Ishikawa (cell line): ENCODE results near the gene IL26.

Experiments
- CEBPB ChIP-seq: IDR thresholded peaks from 2 replicates; pipeline ENCODE4 v1.6.1; 2012
- CREB1 ChIP-seq: IDR thresholded peaks from 2 replicates; pipeline ENCODE4 v1.6.1; 2012; ENCODE audit warnings: low read depth
- EGR1 ChIP-seq: IDR thresholded peaks from 2 replicates; pipeline ENCODE4 v1.6.1; 2012
- EP300 ChIP-seq: IDR thresholded peaks from 2 replicates; pipeline ENCODE4 v1.6.1; 2012; ENCODE audit warnings: borderline replicate concordance
- FOXM1 ChIP-seq: IDR thresholded peaks from 2 replicates; pipeline ENCODE4 v1.6.1; 2012; ENCODE audit warnings: low read depth, borderline replicate concordance
- NFIC ChIP-seq: IDR thresholded peaks from 2 replicates; pipeline ENCODE4 v1.6.1; 2012
- RAD21 ChIP-seq: IDR thresholded peaks from 2 replicates; pipeline ENCODE4 v1.6.1; 2012; ENCODE audit warnings: low read depth
- TAF1 ChIP-seq: IDR thresholded peaks from 2 replicates; pipeline ENCODE4 v1.6.1; 2012; ENCODE audit warnings: low read depth, mild to moderate bottlenecking
- TCF12 ChIP-seq: IDR thresholded peaks from 2 replicates; pipeline ENCODE4 v1.6.1; 2012; ENCODE audit warnings: low read depth
- TEAD4 ChIP-seq: IDR thresholded peaks from 2 replicates; pipeline ENCODE4 v1.6.1; 2012
- YY1 ChIP-seq: IDR thresholded peaks from 2 replicates; pipeline ENCODE4 v1.6.1; 2012; ENCODE audit warnings: low read depth
- ZBTB7A ChIP-seq: IDR thresholded peaks from 2 replicates; pipeline ENCODE4 v1.6.1; 2012; ENCODE audit warnings: low read depth
- TF ChIP-seq, protein P1 (sequence below): IDR thresholded peaks from 2 replicates; pipeline ENCODE4 v1.6.1; 2012
- TF ChIP-seq, protein P2 (sequence below): IDR thresholded peaks from 2 replicates; pipeline ENCODE4 v1.6.1; 2012; ENCODE audit warnings: low read depth, mild to moderate bottlenecking
- TF ChIP-seq, protein P3 (sequence below): IDR thresholded peaks from 2 replicates; pipeline ENCODE4 v1.6.1; 2012

The IL26 gene

DNA sequence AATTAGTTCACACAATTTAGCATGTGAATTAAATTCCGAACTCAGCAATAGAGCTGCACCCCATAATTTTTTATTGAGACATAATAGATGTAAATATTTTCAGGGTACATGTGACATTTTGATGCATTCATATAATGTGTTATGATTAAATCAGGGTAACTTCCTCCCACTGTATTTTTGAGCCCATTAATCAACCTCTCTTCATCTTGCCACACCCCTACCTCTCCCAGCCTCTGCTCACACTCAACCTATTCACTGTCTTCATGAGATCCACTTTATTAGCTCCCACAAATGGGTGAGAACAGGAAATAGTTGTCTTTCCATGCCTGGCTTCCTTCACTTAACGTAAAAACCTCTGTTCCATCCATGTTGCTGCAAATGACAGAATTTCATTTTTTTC, 14.7 kb downstream of the IL26 start:
- TF ChIP-seq, protein P1, sequence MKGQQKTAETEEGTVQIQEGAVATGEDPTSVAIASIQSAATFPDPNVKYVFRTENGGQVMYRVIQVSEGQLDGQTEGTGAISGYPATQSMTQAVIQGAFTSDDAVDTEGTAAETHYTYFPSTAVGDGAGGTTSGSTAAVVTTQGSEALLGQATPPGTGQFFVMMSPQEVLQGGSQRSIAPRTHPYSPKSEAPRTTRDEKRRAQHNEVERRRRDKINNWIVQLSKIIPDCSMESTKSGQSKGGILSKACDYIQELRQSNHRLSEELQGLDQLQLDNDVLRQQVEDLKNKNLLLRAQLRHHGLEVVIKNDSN: no peak
- no peak for TF ChIP-seq EGR1
- TF ChIP-seq NFIC: no peak
- no peak for TF ChIP-seq CEBPB
- TF ChIP-seq TCF12: no peak
- TF ChIP-seq RAD21: no peak
- TF ChIP-seq, protein P2, sequence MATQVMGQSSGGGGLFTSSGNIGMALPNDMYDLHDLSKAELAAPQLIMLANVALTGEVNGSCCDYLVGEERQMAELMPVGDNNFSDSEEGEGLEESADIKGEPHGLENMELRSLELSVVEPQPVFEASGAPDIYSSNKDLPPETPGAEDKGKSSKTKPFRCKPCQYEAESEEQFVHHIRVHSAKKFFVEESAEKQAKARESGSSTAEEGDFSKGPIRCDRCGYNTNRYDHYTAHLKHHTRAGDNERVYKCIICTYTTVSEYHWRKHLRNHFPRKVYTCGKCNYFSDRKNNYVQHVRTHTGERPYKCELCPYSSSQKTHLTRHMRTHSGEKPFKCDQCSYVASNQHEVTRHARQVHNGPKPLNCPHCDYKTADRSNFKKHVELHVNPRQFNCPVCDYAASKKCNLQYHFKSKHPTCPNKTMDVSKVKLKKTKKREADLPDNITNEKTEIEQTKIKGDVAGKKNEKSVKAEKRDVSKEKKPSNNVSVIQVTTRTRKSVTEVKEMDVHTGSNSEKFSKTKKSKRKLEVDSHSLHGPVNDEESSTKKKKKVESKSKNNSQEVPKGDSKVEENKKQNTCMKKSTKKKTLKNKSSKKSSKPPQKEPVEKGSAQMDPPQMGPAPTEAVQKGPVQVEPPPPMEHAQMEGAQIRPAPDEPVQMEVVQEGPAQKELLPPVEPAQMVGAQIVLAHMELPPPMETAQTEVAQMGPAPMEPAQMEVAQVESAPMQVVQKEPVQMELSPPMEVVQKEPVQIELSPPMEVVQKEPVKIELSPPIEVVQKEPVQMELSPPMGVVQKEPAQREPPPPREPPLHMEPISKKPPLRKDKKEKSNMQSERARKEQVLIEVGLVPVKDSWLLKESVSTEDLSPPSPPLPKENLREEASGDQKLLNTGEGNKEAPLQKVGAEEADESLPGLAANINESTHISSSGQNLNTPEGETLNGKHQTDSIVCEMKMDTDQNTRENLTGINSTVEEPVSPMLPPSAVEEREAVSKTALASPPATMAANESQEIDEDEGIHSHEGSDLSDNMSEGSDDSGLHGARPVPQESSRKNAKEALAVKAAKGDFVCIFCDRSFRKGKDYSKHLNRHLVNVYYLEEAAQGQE: no peak
- TF ChIP-seq ZBTB7A: no peak
- TF ChIP-seq, protein P3, sequence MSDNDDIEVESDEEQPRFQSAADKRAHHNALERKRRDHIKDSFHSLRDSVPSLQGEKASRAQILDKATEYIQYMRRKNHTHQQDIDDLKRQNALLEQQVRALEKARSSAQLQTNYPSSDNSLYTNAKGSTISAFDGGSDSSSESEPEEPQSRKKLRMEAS: no peak
- no peak for TF ChIP-seq TAF1
- TF ChIP-seq TEAD4: no peak
- no peak for TF ChIP-seq YY1
- no peak for TF ChIP-seq CREB1
- TF ChIP-seq FOXM1: no peak
- TF ChIP-seq EP300: no peak

DNA sequence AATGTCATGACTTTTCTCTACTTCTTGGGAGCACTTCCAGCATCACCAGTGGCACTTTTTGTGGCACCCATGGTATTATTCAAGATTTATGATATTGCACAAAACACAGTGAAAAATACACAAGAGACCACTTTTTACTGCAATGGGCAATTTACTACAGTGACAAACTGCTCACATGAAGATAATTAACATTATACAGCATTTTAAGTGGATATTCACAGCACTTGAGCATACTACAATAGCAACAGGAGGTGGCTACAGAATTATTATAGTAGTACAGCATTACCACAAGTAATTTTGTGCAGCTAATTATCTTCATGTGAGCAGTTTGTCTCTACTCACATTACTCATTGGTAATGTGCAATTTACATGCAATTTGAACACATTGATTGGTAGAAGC, 18.3 kb downstream of the IL26 start:
- TF ChIP-seq EGR1: no peak
- no peak for TF ChIP-seq CREB1
- TF ChIP-seq TAF1: no peak
- TF ChIP-seq EP300: no peak
- TF ChIP-seq FOXM1: no peak
- TF ChIP-seq, protein P3: no peak
- TF ChIP-seq TEAD4: no peak
- no peak for TF ChIP-seq TCF12
- TF ChIP-seq, protein P2: no peak
- TF ChIP-seq ZBTB7A: no peak
- TF ChIP-seq, protein P1: no peak
- TF ChIP-seq YY1: no peak

DNA sequence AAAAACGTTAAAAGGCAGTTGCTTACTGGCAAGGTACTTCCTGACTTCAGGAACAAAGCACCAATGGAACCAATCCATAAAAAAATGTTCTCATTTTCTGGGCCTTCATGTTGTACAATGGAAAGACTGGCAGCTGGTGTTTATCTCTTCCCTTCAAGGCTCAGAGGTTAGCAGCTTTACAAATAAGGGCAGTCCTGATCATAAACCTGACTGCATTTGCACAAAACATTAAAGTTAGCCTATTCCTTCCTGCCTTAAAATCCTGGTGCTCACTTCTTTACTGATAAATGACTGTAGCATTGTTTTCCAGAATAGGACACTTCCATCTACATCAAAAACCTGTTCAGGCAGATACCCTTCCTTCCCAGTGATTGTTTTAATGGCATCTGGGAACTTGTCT, 19.2 kb downstream of the IL26 start:
- no peak for TF ChIP-seq EGR1
- TF ChIP-seq, protein P1: no peak
- no peak for TF ChIP-seq CEBPB
- TF ChIP-seq TEAD4: no peak
- TF ChIP-seq, protein P3: no peak
- TF ChIP-seq TCF12: no peak
- TF ChIP-seq CREB1: no peak
- no peak for TF ChIP-seq EP300
- TF ChIP-seq RAD21: no peak
- TF ChIP-seq, protein P2: no peak
- TF ChIP-seq ZBTB7A: no peak
- TF ChIP-seq NFIC: no peak
- TF ChIP-seq FOXM1: no peak
- TF ChIP-seq TAF1: no peak
- no peak for TF ChIP-seq YY1

DNA sequence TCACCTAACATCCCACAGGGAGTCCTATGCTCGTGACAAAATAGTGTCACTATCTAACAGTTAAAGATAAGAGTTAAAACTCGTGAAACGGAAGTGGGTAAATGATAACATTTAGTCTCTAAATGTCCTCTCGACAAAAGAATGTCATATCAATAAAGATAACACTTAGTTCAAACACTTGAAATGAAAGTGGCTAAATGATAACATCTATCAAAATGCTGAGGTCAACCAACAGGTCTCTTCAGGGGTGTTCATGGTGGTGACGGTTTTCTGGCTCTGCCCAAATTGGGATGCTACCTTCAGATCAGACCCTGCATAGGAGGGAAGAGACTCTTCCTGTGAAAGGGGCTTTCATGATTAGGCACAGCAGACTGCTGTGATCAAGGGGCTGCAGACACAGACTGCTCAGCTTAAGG, 22.1 kb downstream of the IL26 start:
- TF ChIP-seq, protein P1: no peak
- TF ChIP-seq, protein P2: no peak
- TF ChIP-seq CEBPB: no peak
- TF ChIP-seq ZBTB7A: no peak
- no peak for TF ChIP-seq TAF1
